ENCODE results near the gene FADS6. TPM values are rescaled to one million over a fixed set of nuclear protein-coding genes. Genes with fewer than 3 reads are reported as not detected.

FADS6 gene
- total RNA-seq, 1 donor from 2014 or later, result not detected

- no peak overlapping the region for H3K27ac Mint-ChIP-seq (ENCODE audit: unreplicated experiment)
- H3K27me3 Mint-ChIP-seq (ENCODE audit: unreplicated experiment), result peaks cover 4% of the 10 kb centered on the region
- no peak overlapping the region for H3K4me3 Mint-ChIP-seq (ENCODE audit: unreplicated experiment)
These were observed 10.1 kb downstream of the FADS6 start for GRCh38 chr17:74883241-74883745.

GRCh38 chr17:74882517-74883240, 10.8 kb downstream of the FADS6 start:
- no peaks in the 10 kb centered on the region for H3K9me3 Mint-ChIP-seq (ENCODE audit: unreplicated experiment)
- H3K36me3 Mint-ChIP-seq (ENCODE audit: low read depth, unreplicated experiment), result no peaks in the 10 kb centered on the region
- peaks cover 4% of the 10 kb centered on the region for H3K27me3 Mint-ChIP-seq (ENCODE audit: unreplicated experiment)
- no peak overlapping the region for H3K4me3 Mint-ChIP-seq (ENCODE audit: unreplicated experiment)
- H3K27ac Mint-ChIP-seq (ENCODE audit: unreplicated experiment), result no peak overlapping the region
- no peak for TF ChIP-seq CTCF (IDR thresholded peaks at IDR 0.05; ENCODE audit: unreplicated experiment)
- peaks cover 3% of the 10 kb centered on the region for H3K4me1 Mint-ChIP-seq (ENCODE audit: unreplicated experiment)
- DNase-seq (ENCODE audit: low spot score), result no peak

More at GRCh38 chr17:74883241-74883745, 10.1 kb downstream of the FADS6 start:
- Mint-ChIP-seq H3K36me3 (ENCODE audit: low read depth, unreplicated experiment) (no peaks in the 10 kb centered on the region), H3K9me3 (ENCODE audit: unreplicated experiment) (no peaks in the 10 kb centered on the region), H3K4me1 (ENCODE audit: unreplicated experiment) (peaks cover 3% of the 10 kb centered on the region)
- no peak for DNase-seq (ENCODE audit: low spot score)
- TF ChIP-seq CTCF (IDR thresholded peaks at IDR 0.05; ENCODE audit: unreplicated experiment), result no peak

- Mint-ChIP-seq H3K27ac (ENCODE audit: unreplicated experiment) (no peak overlapping the region), H3K4me3 (ENCODE audit: unreplicated experiment) (no peak overlapping the region), H3K4me1 (ENCODE audit: unreplicated experiment) (peaks cover 3% of the 10 kb centered on the region), H3K27me3 (ENCODE audit: unreplicated experiment) (peaks cover 8% of the 10 kb centered on the region), H3K36me3 (ENCODE audit: low read depth, unreplicated experiment) (no peaks in the 10 kb centered on the region), H3K9me3 (ENCODE audit: unreplicated experiment) (no peaks in the 10 kb centered on the region)
- DNase-seq (ENCODE audit: low spot score), result no peak
- no peak for TF ChIP-seq CTCF (IDR thresholded peaks at IDR 0.05; ENCODE audit: unreplicated experiment)
These were observed 12.4 kb downstream of the FADS6 start for GRCh38 chr17:74881073-74881472.

- no peak overlapping the region for H3K27ac Mint-ChIP-seq (ENCODE audit: unreplicated experiment)
- no peaks in the 10 kb centered on the region for H3K9me3 Mint-ChIP-seq (ENCODE audit: unreplicated experiment)
- H3K27me3 Mint-ChIP-seq (ENCODE audit: unreplicated experiment), result peaks cover 8% of the 10 kb centered on the region
- no peak for DNase-seq (ENCODE audit: low spot score)
- H3K4me3 Mint-ChIP-seq (ENCODE audit: unreplicated experiment), result no peak overlapping the region
- H3K36me3 Mint-ChIP-seq (ENCODE audit: low read depth, unreplicated experiment), result no peaks in the 10 kb centered on the region
- TF ChIP-seq CTCF (IDR thresholded peaks at IDR 0.05; ENCODE audit: unreplicated experiment), result no peak
- peaks cover 3% of the 10 kb centered on the region for H3K4me1 Mint-ChIP-seq (ENCODE audit: unreplicated experiment)
These were observed 14.1 kb downstream of the FADS6 start for GRCh38 chr17:74879308-74879707.

GRCh38 chr17:74878658-74879057, 14.8 kb downstream of the FADS6 start:
- no peak overlapping the region for H3K27ac Mint-ChIP-seq (ENCODE audit: unreplicated experiment)
- H3K4me1 Mint-ChIP-seq (ENCODE audit: unreplicated experiment), result peaks cover 3% of the 10 kb centered on the region
- H3K36me3 Mint-ChIP-seq (ENCODE audit: low read depth, unreplicated experiment), result no peaks in the 10 kb centered on the region
- DNase-seq (ENCODE audit: low spot score), result no peak
- H3K9me3 Mint-ChIP-seq (ENCODE audit: unreplicated experiment), result no peaks in the 10 kb centered on the region
- no peak for TF ChIP-seq CTCF (IDR thresholded peaks at IDR 0.05; ENCODE audit: unreplicated experiment)
- peaks cover 8% of the 10 kb centered on the region for H3K27me3 Mint-ChIP-seq (ENCODE audit: unreplicated experiment)
- no peak overlapping the region for H3K4me3 Mint-ChIP-seq (ENCODE audit: unreplicated experiment)

Data from endothelial cell (in vitro differentiated cells).